GF-D8 (cell line): ENCODE results near the gene MEP1B.
"Not testable (repeated sequence)": the region's sequence is repeated elsewhere in the genome, so short reads cannot be mapped to it uniquely, and the experiment has no call there.

Source experiments
- DNase-seq: peaks from one replicate; lab custom pipeline; 2025; lab: John Stamatoyannopoulos, UW

Gene MEP1B

DNA sequence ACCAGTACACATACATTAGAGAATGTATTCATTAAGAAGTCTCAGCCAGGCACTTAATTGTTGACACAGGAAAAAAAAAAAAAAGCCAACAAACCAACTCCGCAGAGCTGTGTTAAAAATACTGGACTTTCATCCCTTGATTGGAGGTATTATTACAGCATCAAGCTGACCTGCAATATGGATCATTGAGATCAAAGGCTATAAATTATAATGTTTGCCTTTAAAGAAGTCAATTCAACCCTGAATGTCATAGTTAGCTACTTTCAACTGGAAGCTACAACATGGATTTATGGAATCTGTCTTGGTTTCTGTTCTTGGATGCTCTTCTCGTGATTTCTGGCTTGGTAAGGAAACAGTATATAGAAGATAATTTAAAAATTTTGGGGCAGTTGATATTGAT lies at the start of gene MEP1B:
Gene MEP1B (plus strand): TSS at position 250 of the 400 bp plus-strand sequence. CDS start 32 bp downstream, at position 282.
- no peak for DNase-seq

DNA sequence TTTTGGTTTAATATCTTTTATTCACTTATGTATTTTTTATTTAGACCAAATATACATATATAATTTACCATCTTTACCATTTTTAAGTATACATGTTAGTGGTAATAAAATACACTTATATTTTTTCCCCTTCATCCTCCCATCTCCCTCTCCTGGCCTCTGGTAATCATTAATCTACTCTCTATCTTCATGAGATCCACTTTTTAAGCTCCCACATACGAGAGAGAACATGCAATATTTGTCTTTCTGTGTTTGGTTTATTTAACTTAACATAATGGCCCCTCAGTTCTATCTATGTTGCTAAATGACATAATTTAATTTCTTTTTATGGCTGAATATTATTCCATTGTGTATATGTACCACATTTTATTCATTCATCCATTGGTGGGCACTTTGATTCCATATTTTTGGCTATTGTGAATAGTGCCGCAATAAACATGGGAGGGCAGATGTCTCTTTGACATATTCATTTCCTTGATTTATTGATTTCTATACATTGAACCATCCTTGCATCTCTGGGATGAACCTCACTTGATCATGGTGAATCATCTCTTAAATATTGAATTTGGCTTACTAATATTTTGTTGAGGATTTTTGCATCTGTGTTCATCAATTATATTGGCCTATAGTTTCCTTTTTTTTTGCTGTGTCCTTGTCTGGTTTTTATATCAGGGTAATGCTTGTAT lies 41.5 kb upstream of the MEP1B start:
- DNase-seq, result no peak

DNA sequence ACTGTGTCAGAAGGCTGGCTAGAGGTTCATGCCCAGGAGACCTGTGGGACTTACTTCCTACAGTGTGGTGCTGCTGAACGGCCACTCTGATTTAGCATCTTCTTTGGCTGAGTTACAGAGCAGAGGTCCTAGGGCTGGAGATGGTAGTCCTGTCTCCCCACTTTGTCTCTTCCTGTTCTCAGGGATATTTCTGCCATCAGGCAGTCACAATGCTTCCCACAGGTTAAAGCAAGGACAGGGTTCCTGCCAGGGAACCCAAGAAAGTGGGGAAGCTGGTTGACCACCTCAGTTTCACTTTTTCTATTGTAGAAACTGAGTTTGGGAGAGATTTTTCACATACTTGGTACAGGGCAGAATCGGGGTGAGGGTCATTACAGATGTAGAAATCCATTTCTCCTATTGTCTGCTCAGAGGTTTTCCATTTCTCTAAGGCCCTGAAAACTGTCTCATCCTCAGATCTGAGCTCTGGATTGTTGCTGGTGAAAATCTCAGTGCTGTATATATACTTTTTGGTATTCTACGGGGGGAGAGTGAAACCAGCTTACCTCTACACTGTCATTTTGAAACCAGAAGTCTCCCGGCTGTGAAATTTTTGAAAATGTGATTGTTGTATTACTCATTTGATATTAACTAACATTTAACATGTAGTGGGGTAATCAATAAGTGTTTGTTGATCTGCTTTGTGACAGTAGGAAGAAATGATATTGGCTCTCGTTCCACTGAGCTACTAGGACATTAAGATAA lies 37.0 kb upstream of the MEP1B start:
- DNase-seq, result no peak

DNA sequence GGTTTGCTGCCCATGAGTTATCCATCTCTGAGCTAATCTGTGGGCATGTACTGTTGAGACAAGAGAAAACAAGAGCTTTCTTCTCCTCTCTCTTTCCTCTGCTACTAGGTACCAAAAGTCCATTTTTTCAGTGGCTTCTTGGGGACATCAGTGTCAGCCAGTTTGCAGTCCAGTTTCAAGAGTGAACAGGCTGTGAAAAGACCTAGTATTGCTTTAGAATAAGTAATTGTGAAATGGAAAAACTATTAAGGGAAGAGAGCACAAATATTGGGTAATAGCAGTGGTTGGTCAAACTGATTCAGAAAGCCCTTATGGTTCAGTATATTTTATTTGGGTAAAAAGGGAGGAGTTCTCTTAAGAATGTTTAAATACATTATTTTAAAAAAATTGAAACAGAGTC lies 33.0 kb upstream of the MEP1B start:
- no peak for DNase-seq

- no peak for DNase-seq
Observed at GRCh38 chr18:32157580-32157979, 32.3 kb upstream of the MEP1B start.

- peak; percentile 62 for DNase-seq
Observed at GRCh38 chr18:32158108-32158624, 31.7 kb upstream of the MEP1B start.

GRCh38 chr18:32158631-32159030 lies 31.2 kb upstream of the MEP1B start:
- DNase-seq, result not testable (repeated sequence)

DNA sequence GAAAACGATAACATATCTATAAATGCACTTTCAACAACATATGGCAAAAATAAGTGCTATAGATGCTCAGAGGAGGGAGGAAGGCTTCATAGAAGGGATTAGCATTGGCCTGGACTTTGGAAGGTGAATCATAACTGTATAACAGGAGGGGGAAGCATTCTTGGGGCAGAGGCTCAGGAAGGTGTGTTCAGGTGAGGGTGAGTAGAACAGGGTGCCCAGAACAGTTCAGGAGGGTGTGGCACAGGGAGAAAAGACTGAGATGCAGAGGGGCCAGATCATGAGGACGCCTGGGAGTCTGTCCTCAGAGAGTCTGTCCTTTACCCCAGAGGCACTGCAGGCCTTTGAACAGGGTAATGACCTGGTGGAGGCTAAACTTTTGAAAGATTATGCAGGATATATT lies 29.3 kb upstream of the MEP1B start:
- DNase-seq, result no peak

DNA sequence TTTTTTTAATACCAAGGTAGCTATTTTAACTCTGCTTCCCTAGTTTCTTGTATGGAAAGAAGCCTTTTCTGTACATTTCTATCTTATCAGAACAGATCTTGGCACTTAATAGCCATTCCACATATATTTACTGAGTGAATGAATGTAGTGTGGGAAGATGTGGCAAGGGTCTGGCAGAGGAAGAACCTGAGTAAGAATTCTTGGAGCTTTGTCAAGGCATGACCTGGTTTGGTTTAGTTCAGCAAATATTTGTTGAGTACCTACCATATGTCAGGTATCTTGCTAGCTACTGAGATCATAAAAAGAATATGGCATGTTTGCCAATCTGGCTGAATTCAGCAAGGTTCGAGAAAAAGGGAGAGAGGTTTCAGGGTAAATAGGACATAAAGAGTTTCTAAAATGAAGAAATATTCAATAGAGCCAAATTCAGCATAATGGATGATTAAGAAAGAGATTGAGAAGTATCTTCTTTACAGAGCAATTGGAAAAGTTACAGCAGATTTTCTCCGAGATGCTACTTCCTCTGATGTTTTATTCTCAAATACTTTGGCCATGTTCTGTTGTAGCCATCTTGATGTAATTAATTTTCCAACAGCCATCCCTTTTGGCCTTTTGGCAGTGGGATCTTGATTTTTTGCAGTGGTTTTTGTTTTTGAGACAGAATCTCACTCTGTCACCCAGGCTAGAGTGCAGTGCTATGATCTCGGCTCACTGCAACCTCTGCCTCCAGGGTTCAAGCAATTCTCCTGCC lies 21.7 kb upstream of the MEP1B start:
- DNase-seq, result no peak

DNA sequence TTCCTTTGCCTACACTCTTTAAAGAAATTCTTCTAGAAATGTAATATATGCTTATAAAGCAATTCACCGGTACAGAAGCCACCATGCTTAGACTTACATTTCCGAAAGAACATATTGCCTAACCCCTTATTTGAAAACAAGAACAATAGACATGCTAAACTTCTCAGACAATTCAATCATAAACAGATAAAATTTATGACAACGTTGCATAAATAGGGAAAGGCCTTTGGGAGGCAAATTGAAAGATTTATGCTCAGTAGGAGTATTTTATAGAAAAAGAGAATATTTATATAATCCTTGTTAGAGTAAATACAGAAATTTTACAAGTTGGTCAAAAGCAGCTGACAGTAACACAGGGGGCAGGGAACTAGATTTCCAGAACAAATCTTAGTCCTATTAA lies 16.2 kb upstream of the MEP1B start:
- no peak for DNase-seq

DNA sequence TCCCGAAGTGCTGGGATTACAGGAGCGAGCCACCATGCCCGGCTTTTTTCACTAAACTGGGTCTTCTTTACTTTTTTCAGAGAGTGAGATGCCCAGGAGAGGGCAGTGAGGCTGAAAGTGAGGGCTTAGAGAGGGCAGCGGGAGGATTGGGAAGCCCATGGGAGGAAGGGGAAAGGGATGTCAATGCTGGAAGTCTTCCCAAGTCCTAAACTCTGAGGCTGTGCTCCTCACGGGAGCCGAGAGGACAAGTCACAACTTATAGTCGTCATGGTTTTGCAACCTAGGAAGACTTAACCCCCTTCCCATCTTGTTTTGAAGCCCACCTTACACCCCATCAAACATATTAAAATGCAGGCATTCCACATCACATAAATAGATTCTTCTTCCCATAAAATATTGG lies 15.1 kb upstream of the MEP1B start:
- DNase-seq, result no peak

GRCh38 chr18:32175265-32175664 lies 14.6 kb upstream of the MEP1B start:
- no peak for DNase-seq

DNA sequence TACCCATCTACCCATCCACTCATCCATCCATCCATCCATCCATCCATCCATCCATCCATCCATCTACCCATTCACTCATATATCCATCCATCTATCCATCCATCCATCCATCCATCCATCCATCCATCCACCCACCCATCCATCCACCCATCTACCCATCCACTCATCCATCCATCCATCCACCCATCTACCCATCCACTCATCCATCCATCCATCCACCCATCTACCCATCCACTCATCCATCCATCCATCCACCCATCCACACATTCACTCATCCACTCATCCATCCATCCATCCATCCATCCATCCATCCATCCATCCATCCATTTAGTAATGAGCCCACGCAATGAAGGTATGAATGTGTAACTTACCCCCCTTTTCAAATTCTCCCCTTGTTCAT lies 13.1 kb upstream of the MEP1B start:
- not testable (repeated sequence) for DNase-seq

DNA sequence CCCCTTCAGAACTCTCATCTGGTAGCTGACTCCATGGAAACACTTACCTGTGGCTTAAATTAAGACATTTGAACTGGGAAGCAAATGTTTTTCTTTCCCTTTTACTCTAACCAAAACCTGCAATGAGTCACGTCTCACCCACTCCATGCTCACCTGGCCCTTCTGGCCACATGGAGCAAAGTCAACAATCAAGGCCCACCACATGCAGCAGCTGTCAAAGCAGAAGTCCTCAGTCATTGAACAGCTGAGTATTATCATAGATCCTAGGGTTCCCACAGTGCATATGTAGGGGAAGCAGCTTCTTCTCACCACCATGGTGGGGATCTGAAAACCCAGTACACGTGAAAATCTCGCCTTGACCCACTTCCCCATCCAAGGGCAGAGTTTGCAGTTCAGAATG lies 12.3 kb upstream of the MEP1B start:
- DNase-seq, result no peak

- no peak for DNase-seq
Observed at GRCh38 chr18:32183503-32183902, 6.3 kb upstream of the MEP1B start.

- no peak for DNase-seq
Observed at GRCh38 chr18:32190209-32190608, 370 bp downstream of the MEP1B start.

- no peak for DNase-seq
Observed at GRCh38 chr18:32195881-32196815, 6.3 kb downstream of the MEP1B start.

GRCh38 chr18:32200766-32201165 lies 10.9 kb downstream of the MEP1B start:
- no peak for DNase-seq

DNA sequence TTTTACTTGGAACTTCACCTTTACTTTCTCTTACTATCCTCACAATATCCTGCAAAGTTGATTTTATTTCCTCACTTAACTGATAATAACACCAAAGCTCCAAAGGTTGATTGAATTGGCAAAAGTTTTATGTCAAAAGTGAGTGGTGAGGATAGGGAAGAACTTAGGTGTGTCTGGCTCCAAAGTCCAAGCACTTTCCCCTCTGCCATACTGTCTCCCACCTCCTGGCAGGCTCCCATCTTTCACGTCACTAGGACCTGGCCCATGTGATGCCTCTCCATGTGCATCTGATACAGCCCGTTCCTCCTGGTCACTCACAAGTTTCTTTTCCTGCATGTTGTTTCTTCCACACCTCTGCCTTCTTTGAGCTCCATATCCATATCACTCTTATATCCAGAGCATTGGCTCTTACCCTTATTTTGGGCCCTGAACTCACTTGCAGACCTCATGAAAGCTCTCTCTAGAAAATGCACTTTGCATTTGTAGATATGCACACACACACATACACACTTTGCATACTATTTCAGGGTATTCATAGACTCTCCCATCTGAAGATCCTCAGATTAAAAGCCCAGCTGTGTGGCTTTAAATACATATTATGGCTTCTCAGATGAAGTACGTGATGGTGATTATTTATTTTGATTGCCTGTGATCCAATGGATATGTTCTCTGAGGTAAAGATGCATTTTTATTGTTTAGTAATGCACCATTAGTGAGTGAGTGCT lies 12.3 kb downstream of the MEP1B start:
- no peak for DNase-seq

GRCh38 chr18:32208023-32208422 lies 18.2 kb downstream of the MEP1B start:
- no peak for DNase-seq

- no peak for DNase-seq
Observed at GRCh38 chr18:32208577-32208976, 18.7 kb downstream of the MEP1B start.
